Activated CD4-positive, alpha-beta T cell treated with anti-CD3 and anti-CD28 coated beads, Interleukin-2, Interleukin-6, amounts not matched to agents 100 ng/mL and 50 ng/mL, durations not matched to agents 16 hours and 8 hours (primary cell): ENCODE measurements around the gene ABL2.
"Not testable (repeated sequence)": the region's sequence is repeated elsewhere in the genome, so short reads cannot be mapped to it uniquely, and the experiment has no call there.

Experiments
- DNase-seq: peaks from one replicate; pipeline ENCODE4 v3.0.0-alpha.2; 2020

ABL2 gene

GRCh38 chr1:179229214-179230140, at the start of gene ABL2:
TSS of gene ABL2 (minus strand) at chr1:179229677. CDS start at chr1:179229397, 280 bp downstream.
- peak; percentile 49 for DNase-seq

- no peak for DNase-seq
Measured at GRCh38 chr1:179278920-179279319, 49.4 kb upstream of the ABL2 start.

- DNase-seq = not testable (repeated sequence)
Measured at GRCh38 chr1:179274424-179274823, 44.9 kb upstream of the ABL2 start.

GRCh38 chr1:179269071-179269470, 39.6 kb upstream of the ABL2 start:
- no peak for DNase-seq

- DNase-seq = no peak
Measured at GRCh38 chr1:179264507-179264906, 35.0 kb upstream of the ABL2 start.

GRCh38 chr1:179263121-179263520, 33.6 kb upstream of the ABL2 start:
- DNase-seq = no peak

- DNase-seq = no peak
Measured at GRCh38 chr1:179262183-179262582, 32.7 kb upstream of the ABL2 start.

- DNase-seq = no peak
Measured at GRCh38 chr1:179253286-179253972, 24.0 kb upstream of the ABL2 start.

- no peak for DNase-seq
Measured at GRCh38 chr1:179252606-179253005, 23.1 kb upstream of the ABL2 start.

- no peak for DNase-seq
Measured at GRCh38 chr1:179251675-179252074, 22.2 kb upstream of the ABL2 start.

- no peak for DNase-seq
Measured at GRCh38 chr1:179247923-179248322, 18.4 kb upstream of the ABL2 start.

GRCh38 chr1:179245426-179245825, 15.9 kb upstream of the ABL2 start:
- DNase-seq = not testable (repeated sequence)

GRCh38 chr1:179241530-179242097, 12.1 kb upstream of the ABL2 start:
- DNase-seq = no peak

GRCh38 chr1:179237222-179237621, 7.7 kb upstream of the ABL2 start:
- DNase-seq = no peak

GRCh38 chr1:179234863-179235262, 5.4 kb upstream of the ABL2 start:
- no peak for DNase-seq

- DNase-seq = no peak
Measured at GRCh38 chr1:179231923-179232322, 2.4 kb upstream of the ABL2 start.

- DNase-seq = no peak
Measured at GRCh38 chr1:179230721-179231120, 1.2 kb upstream of the ABL2 start.

- peak; percentile 16 for DNase-seq
Measured at GRCh38 chr1:179230251-179230650, 774 bp upstream of the ABL2 start.

GRCh38 chr1:179228783-179229213, 679 bp downstream of the ABL2 start:
- DNase-seq = peak; percentile 38

GRCh38 chr1:179226738-179227137, 2.7 kb downstream of the ABL2 start:
- DNase-seq = no peak

GRCh38 chr1:179224466-179224865, 5.0 kb downstream of the ABL2 start:
- DNase-seq = not testable (repeated sequence)

GRCh38 chr1:179221121-179221520, 8.4 kb downstream of the ABL2 start:
- not testable (repeated sequence) for DNase-seq

GRCh38 chr1:179217943-179218507, 11.5 kb downstream of the ABL2 start:
- DNase-seq = no peak
